Measurements from ENCODE around the gene EHMT1.

The EHMT1 gene

GRCh38 chr9:137618105-137619067 is at the start of gene EHMT1:
Gene EHMT1 (plus strand): TSS chr9:137619005. CDS start chr9:137619029, 24 bp downstream.
- DNase-seq (ENCODE audit: low spot score): peak; percentile 98

- no peak for DNase-seq (ENCODE audit: low spot score)
Measured at GRCh38 chr9:137569609-137570203, 49.1 kb upstream of the EHMT1 start.

DNA sequence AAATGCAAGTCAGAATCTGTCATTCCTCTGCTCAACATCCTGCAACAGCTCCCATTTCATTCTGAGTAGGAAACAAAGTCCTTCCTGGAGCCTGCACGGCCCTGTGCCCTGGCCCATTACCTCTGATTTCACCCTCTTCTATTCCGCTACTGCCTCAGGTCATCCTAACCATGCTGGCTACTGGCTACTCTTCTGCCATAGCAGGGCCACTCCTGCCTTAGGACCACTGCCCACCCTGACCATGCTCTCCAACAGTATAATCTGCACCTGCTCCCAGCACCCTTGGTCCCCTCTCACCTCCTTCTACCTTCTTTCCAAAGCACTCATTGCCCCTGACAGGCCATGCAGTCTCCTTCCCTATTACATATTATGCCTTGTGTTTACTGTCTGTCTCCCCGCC is 48.2 kb upstream of the EHMT1 start:
- no peak for DNase-seq (ENCODE audit: low spot score)

DNA sequence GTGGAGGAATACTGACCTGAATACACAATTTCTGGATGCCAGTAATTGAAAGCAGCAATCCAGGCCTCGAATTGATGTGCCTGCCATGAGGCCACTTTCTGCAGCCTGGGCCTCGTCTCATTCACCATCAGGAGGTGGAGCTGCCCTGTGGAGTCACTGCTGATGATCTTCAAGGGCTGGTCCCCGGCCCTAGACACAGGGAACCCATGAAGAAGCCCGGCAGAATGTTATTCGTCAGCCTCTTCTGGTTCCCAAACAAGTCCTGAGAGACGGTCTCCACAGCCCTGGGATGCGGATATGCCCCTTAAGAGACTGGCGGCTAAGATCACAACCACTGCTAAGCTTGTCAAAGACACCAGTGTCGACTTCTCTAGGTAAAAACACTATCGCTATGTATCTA is 44.6 kb upstream of the EHMT1 start:
- DNase-seq (ENCODE audit: low spot score): no peak

DNA sequence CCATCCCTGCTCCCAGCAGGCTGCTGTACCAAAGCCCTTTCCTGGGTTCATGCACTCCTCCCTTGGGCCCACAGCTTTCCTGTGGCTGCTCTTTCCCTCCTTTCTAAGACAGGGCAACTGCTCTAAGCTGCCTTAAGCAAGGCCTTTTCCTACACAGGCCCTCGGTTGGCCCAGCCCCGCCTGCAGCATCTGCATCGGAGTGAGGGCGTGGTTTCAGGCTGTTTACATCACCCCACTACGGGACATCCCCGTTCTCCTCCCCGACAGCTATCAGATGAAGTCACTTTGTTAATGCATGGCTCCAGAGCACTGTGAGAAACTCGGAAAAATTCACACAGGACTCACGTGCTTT is 43.5 kb upstream of the EHMT1 start:
- DNase-seq (ENCODE audit: low spot score): no peak

GRCh38 chr9:137575716-137576411 is 42.9 kb upstream of the EHMT1 start:
- DNase-seq (ENCODE audit: low spot score): no peak

- DNase-seq (ENCODE audit: low spot score): peak; percentile 88
Measured at GRCh38 chr9:137578518-137579258, 40.1 kb upstream of the EHMT1 start, which contains the start of gene DPH7. Gene DPH7 (minus strand): TSS chr9:137578925. CDS start chr9:137578777, 148 bp downstream.

DNA sequence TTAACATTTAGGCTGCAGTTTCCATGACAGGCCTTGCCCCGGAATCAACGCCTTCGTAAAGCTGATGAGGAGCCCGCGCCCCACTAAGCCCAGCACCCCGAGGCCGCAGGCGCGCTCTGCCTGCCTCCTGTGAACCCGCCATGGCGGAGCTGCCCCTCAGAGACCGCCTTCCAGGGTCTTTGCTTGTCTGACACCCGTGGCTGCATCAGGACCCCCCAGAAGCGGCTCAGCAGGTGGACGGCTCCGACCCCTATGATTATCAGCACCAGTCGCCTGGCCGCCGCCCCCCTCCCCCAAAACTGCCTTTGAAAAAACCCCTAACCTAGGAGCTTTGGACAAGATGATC is 39.6 kb upstream of the EHMT1 start:
- no peak for DNase-seq (ENCODE audit: low spot score)

GRCh38 chr9:137580209-137580953 is 38.4 kb upstream of the EHMT1 start:
- DNase-seq (ENCODE audit: low spot score): no peak

- no peak for DNase-seq (ENCODE audit: low spot score)
Measured at GRCh38 chr9:137580954-137581322, 37.9 kb upstream of the EHMT1 start.

DNA sequence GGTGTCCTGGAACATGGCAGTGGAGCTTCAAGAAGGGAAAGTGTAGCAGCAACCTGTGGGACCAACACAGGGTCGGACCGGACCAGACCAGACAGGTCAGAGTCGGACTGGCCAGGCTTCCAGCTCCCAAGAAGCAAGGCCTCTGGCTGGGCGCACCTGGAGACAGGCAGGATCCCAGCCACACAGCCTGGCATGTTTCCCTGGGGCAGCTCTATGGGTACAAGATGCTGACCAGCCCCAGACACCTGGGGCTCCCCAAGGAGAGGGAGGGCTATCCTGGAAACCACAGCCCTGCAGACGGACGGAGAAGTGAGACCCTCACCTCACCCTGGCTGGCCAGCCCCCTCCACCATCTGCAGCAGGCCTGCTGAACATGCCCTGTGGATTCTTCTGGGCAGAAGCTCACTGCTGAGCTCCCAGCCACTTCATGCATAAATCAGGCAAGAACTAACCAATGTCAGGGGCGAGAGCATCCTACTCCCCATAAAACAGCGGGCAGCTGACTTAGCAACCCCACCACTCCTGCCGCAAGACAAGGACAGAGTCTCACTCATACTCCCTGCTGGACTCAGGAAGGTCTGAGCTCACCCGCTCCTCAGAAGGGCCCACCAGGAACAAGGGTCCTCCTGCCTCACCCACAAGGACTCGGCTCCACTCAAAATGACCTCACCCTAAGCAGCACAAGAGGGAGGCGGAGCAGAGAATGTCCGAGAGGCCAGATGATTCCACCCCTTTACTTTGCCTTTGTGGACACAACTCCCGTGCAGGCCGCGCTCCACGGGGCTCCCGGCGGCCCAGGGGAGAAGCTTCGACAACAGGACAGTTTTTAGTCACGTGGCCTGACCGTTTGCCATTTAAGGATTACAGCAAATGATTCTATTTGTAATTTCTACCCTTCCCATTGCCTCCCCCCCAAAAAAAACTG is 37.2 kb upstream of the EHMT1 start:
- DNase-seq (ENCODE audit: low spot score): no peak

DNA sequence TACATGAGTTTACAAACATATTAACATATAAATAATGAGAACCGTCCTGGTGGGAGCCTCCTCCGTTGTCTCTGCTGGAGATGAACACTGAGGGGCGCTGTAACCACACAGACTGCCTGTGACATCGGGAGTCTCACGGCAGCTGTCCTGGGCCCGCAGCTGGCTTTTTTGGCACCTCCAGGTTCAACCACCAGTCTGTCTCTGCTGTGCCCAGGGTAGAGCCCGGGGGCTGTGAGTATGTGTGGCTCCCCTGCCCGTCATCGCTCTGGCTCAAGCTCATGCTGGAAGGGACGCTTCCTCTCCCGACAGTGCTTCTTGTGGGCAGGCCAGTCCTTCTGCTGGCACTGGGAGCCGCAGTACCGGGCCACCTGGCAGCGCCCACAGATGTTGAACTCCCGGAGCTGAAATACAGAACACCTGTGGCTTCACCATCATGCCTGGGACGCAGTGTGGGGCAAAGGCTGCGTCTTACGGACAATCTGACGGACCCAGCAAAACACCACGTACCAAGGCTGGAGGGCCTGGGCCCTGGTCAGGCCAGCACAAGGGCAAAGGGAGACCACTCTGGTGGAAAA is 36.4 kb upstream of the EHMT1 start:
- DNase-seq (ENCODE audit: low spot score): no peak

- DNase-seq (ENCODE audit: low spot score): no peak
Measured at GRCh38 chr9:137583347-137583746, 35.5 kb upstream of the EHMT1 start.

DNA sequence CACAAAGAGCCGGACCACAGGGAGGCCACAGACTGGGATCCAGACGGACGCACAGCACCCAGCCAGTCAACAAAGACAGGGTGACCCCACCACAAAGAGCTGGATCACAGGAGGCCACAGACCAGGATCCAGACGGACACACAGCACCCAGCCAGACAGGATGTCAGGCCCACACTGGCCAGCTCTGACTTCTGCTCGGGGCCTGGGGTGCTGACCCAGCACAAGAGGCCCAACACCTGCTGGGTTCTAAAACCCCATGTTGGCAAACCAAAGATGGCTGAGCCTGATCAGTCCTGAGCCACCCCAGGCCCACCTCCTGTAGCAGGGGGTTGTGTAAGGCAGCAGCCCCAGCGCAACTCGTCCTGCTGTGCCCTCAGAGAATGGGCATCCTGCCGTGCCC is 34.8 kb upstream of the EHMT1 start:
- DNase-seq (ENCODE audit: low spot score): no peak

DNA sequence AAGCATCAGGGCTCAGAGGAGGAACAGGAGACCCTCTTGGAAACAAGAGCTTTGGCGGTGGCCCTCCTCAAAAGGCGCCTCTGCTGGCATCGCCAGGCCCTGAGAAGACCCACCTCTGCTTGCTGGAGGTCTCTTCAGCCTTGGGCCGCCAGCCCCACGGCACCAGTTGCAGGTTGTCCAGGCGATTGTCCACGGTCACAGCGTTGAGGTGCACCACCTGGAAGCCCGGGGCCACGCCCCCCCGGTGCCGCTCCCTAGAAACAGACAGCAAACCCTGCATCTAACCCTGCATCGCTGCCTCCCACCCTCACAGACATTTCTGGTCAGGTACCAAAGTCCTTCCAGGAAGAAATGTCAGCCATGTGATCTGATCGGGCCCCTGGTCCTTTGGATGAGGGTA is 32.0 kb upstream of the EHMT1 start:
- no peak for DNase-seq (ENCODE audit: low spot score)

DNA sequence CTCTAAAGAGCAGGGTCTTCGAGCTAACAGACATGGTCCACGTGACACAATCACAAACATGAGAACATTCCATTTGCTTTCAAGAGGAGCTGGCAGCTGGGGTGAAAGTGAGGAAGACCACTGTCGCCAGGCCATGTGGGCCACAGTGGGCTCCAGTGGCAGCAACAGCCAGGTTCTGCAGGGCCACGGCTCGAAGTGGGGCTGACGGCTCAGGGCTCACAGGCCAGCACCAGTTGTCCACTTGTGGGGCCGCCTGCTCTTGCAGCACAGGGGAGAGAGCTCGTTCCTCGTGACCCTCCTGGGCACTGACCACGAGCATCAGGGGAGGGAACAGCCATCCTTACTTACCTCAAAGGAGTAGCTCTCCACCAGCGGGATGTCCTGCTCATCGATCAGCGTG is 30.5 kb upstream of the EHMT1 start:
- DNase-seq (ENCODE audit: low spot score): no peak

GRCh38 chr9:137588891-137589290 is 29.9 kb upstream of the EHMT1 start:
- DNase-seq (ENCODE audit: low spot score): no peak

DNA sequence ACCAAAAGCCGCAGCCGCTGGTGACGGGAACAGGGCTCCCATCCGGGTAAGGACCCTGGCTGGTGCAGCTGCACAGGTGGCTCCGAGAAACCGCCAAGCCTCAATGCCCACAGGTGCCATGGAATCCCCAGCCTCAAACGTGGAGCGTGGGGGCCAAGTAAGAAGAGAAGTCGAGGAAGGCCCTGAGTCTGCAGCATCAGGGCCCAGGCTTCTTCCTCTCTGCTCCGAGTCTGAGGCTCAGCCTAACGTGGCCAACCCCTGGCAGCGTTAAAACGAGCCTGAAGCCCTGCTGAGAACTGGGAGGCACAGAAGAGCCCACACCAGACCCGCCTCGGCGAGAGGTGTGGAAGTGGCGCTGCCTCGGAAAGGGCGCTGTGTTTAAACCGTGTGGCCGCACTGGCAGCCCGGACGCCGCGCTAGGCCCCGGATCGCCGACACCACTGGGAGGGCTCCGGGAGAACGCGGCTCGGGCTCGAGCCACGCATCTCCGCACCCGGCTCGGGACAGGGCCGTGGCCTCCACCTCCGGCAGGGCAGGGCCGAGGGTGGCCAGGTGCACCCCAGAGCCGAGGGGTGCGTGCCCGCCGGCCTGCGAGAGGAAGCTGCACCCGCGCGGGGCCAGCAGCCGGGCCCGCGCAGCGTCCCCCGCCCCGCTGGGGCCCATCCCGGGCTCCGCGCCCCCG is 29.2 kb upstream of the EHMT1 start:
- DNase-seq (ENCODE audit: low spot score): no peak

- DNase-seq (ENCODE audit: low spot score): no peak
Measured at GRCh38 chr9:137590123-137590468, 28.7 kb upstream of the EHMT1 start.
